ENCODE data around the gene ALK. TPM values are rescaled to one million over a fixed set of nuclear protein-coding genes. Genes with fewer than 3 reads are reported as not detected.

The ALK gene
- polyA plus RNA-seq, 3 donors = not detected

DNA sequence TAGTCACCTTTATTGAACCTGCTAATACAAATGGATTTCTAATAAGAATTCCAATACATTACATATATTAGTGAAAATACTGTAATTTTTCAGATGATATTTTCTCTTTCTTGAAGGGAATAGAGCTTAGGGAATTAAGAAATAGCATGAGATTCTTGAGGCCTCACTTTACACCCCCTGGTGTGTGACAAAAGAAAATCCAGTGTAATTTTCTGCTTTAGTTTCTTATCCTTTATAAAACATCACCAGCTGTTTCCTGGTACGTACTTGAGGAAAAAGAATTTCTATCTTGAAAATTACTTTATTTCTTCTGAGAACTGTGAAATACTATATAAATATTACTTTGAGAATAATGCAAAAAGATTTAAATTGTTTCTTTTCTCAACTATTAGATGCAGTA lies 734.6 kb downstream of the ALK start:
- no CpG with 5 or more reads among the region's 1 CpG for WGBS (ENCODE audit: insufficient coverage)
- Histone ChIP-seq H3K4me1 (ENCODE audit: control insufficient read depth in 1 of 2, insufficient read depth in 2 of 2, low read length in 2 of 2) (no peaks in the 10 kb centered on the region), H3K4me2 (replicated peaks; ENCODE audit: extremely low read depth, low read length, poor library complexity, severe bottlenecking) (no peak overlapping the region), H3K79me2 (ENCODE audit: insufficient read depth, low read length) (no peaks in the 10 kb centered on the region), H3K4me3 (replicated peaks in 1 of 3; ENCODE audit: low read depth in 2 of 3, low read length in 3 of 3) (no peak overlapping the region), H3K27me3 (ENCODE audit: control insufficient read depth in 2 of 2, insufficient read depth in 2 of 2, low read length in 2 of 2) (no peaks in the 10 kb centered on the region), H3K36me3 (replicated peaks in 1 of 2; ENCODE audit: control insufficient read depth in 1 of 2, insufficient read depth in 2 of 2, low read length in 2 of 2) (peaks cover 6 to 14% of the 10 kb centered on the region in 2 donors), H3K27ac (ENCODE audit: low read depth in 1 of 2, low read length in 2 of 2) (no peak overlapping the region), H3K9ac (ENCODE audit: insufficient read depth, low read length, poor library complexity, severe bottlenecking) (no peak overlapping the region), H3K9me3 (replicated peaks in 1 of 2; ENCODE audit: control insufficient read depth in 1 of 2, insufficient read depth in 1 of 2, low read length in 2 of 2) (peaks cover 0 to 5% of the 10 kb centered on the region in 2 donors), H4K20me1 (ENCODE audit: insufficient read depth, low read length) (no peaks in the 10 kb centered on the region), H2AFZ (ENCODE audit: insufficient read depth, low read depth, low read length, poor library complexity, severe bottlenecking) (no peak overlapping the region)
- H3K27ac Mint-ChIP-seq = no peak overlapping the region
- peaks cover 3 to 6% (median 5%) of the 10 kb centered on the region in 7 donors for H3K9me3 Mint-ChIP-seq
- no peak for DNase-seq
- H3K4me3 Mint-ChIP-seq = no peak overlapping the region
- peaks cover 0 to 1% (median 0%) of the 10 kb centered on the region in 3 donors for H3K27me3 Mint-ChIP-seq (ENCODE audit: low read depth in 3 of 3)
- intact Hi-C loops (cut with micrococcal nuclease) = no loop called here
- no peak for TF ChIP-seq CTCF (IDR thresholded peaks at IDR 0.05)
- H3K4me1 Mint-ChIP-seq = peaks cover 5% of the 10 kb centered on the region
- peaks cover 19 to 23% of the 10 kb centered on the region in 2 donors for H3K36me3 Mint-ChIP-seq

- H3K27me3 Mint-ChIP-seq (ENCODE audit: low read depth in 3 of 3) = no peaks in the 10 kb centered on the region
- H3K4me1 Mint-ChIP-seq = peaks cover 5% of the 10 kb centered on the region
- H3K27ac Mint-ChIP-seq = no peak overlapping the region
- H3K79me2 ChIP-seq (ENCODE audit: insufficient read depth, low read length) = no peaks in the 10 kb centered on the region
- DNase-seq = no peak
- no peak overlapping the region for H3K4me2 ChIP-seq (replicated peaks; ENCODE audit: extremely low read depth, low read length, poor library complexity, severe bottlenecking)
- no peaks in the 10 kb centered on the region for H4K20me1 ChIP-seq (ENCODE audit: insufficient read depth, low read length)
- no peak overlapping the region for H3K9ac ChIP-seq (ENCODE audit: insufficient read depth, low read length, poor library complexity, severe bottlenecking)
- H3K36me3 ChIP-seq (replicated peaks in 1 of 2; ENCODE audit: control insufficient read depth in 1 of 2, insufficient read depth in 2 of 2, low read length in 2 of 2) = peaks cover 15 to 27% of the 10 kb centered on the region in 2 donors
- H3K4me1 ChIP-seq (ENCODE audit: control insufficient read depth in 1 of 2, insufficient read depth in 2 of 2, low read length in 2 of 2) = no peaks in the 10 kb centered on the region
- H3K27ac ChIP-seq (ENCODE audit: low read depth in 1 of 2, low read length in 2 of 2) = no peak overlapping the region
- H2AFZ ChIP-seq (ENCODE audit: insufficient read depth, low read depth, low read length, poor library complexity, severe bottlenecking) = no peak overlapping the region
- no peak overlapping the region for H3K4me3 Mint-ChIP-seq
- peaks cover 26 to 31% of the 10 kb centered on the region in 2 donors for H3K36me3 Mint-ChIP-seq
- H3K9me3 ChIP-seq (replicated peaks in 1 of 2; ENCODE audit: control insufficient read depth in 1 of 2, insufficient read depth in 1 of 2, low read length in 2 of 2) = peaks cover 0 to 5% of the 10 kb centered on the region in 2 donors
- TF ChIP-seq CTCF (IDR thresholded peaks at IDR 0.05) = no peak
- no peak overlapping the region for H3K4me3 ChIP-seq (replicated peaks in 1 of 3; ENCODE audit: low read depth in 2 of 3, low read length in 3 of 3)
- WGBS (ENCODE audit: insufficient coverage) = 100% methylated on average over 1 of the region's 6 CpGs
- intact Hi-C loops (cut with micrococcal nuclease) = no loop called here
- H3K9me3 Mint-ChIP-seq = peaks cover 3 to 6% (median 5%) of the 10 kb centered on the region in 7 donors
- H3K27me3 ChIP-seq (ENCODE audit: control insufficient read depth in 2 of 2, insufficient read depth in 2 of 2, low read length in 2 of 2) = no peaks in the 10 kb centered on the region
Measured at GRCh38 chr2:29184531-29184930, 736.9 kb downstream of the ALK start.

Measured in CD14-positive monocyte (primary cell).